OCI-LY1 (cell line): ENCODE measurements around the gene SFSWAP.

ENCODE experiments used
- H2AFZ ChIP-seq: fragments of 200-600 bp; sonication (generic), shearing (Covaris generic); 2 replicates; pipeline ENCODE4 v1.6.0; 2014; ENCODE audit warnings: antibody characterized with exemption, mild to moderate bottlenecking, low read length
- H3F3A ChIP-seq: fragments of 200-600 bp; sonication (generic), shearing (Covaris generic); 2 replicates; pipeline ENCODE4 v1.6.0; 2014; ENCODE audit warnings: mild to moderate bottlenecking, antibody characterized with exemption, low read length, moderate library complexity; ENCODE audit not compliant: insufficient read depth
- H3K27ac ChIP-seq: fragments of 200-600 bp; sonication (generic); 2 replicates; pipeline ENCODE4 v1.5.1; 2014; ENCODE audit warnings: low read length, mixed run types, mild to moderate bottlenecking, low read depth; ENCODE audit not compliant: poor library complexity, severe bottlenecking
- H3K27me3 ChIP-seq: fragments of 200-600 bp; sonication (generic); 2 replicates; pipeline ENCODE4 v1.6.0; 2014; ENCODE audit warnings: antibody characterized with exemption, mild to moderate bottlenecking, low read length, moderate library complexity; ENCODE audit not compliant: insufficient read depth
- H3K36me3 ChIP-seq: fragments of 200-600 bp; sonication (generic); 2 replicates; pipeline ENCODE4 v1.6.1; 2014; ENCODE audit warnings: mild to moderate bottlenecking, antibody characterized with exemption, low read length, moderate library complexity, mixed read lengths; ENCODE audit not compliant: insufficient read depth
- H3K4me1 ChIP-seq: fragments of 200-600 bp; sonication (generic); 2 replicates; pipeline ENCODE4 v1.5.1; 2014; ENCODE audit warnings: mild to moderate bottlenecking, low read length, moderate library complexity; ENCODE audit not compliant: insufficient read depth, severe bottlenecking
- H3K4me2 ChIP-seq: fragments of 200-600 bp; sonication (generic), shearing (Covaris generic); 2 replicates; pipeline ENCODE4 v1.6.1; 2014; ENCODE audit warnings: low read length
- H3K4me3 ChIP-seq: fragments of 200-600 bp; sonication (generic); 2 replicates; pipeline ENCODE4 v1.5.1; 2014; ENCODE audit warnings: low read length, low read depth, mild to moderate bottlenecking, mixed read lengths; ENCODE audit not compliant: poor library complexity, severe bottlenecking
- H3K79me2 ChIP-seq: fragments of 200-600 bp; shearing (Covaris generic); 2 replicates; pipeline ENCODE4 v1.6.1; 2016; ENCODE audit warnings: mixed run types, low read length, mixed read lengths; ENCODE audit not compliant: insufficient read depth
- H3K9ac ChIP-seq: fragments of 200-600 bp; sonication (generic), shearing (Covaris generic); 2 replicates; pipeline ENCODE4 v1.6.1; 2014; ENCODE audit warnings: mild to moderate bottlenecking, low read length, mixed read lengths
- H3K9me2 ChIP-seq: fragments of 200-600 bp; sonication (generic), shearing (Covaris generic); 2 replicates; pipeline ENCODE4 v1.6.1; 2014; ENCODE audit warnings: low read depth, mild to moderate bottlenecking, low read length, mixed read lengths
- H3K9me3 ChIP-seq: fragments of 200-600 bp; shearing (Covaris generic); 2 replicates; pipeline ENCODE4 v1.6.1; 2014; ENCODE audit warnings: low read length, mixed read lengths
- H4K20me1 ChIP-seq: fragments of 200-600 bp; sonication (generic), shearing (Covaris generic); 2 replicates; pipeline ENCODE4 v1.6.0; 2016; ENCODE audit warnings: mild to moderate bottlenecking, low read length; ENCODE audit not compliant: insufficient read depth
- CTCF ChIP-seq: fragments of 200-600 bp; sonication (generic), shearing (Covaris generic); IDR thresholded peaks from 2 replicates; pipeline ENCODE4 v1.5.1; 2017; ENCODE audit warnings: mild to moderate bottlenecking, antibody characterized with exemption, low read length, moderate library complexity, mixed read lengths
- EZH2 ChIP-seq: fragments of 200-600 bp; sonication (generic), shearing (Covaris generic); IDR thresholded peaks from 2 replicates; pipeline ENCODE4 v1.8.0; 2017; ENCODE audit warnings: borderline replicate concordance, mixed run types, mild to moderate bottlenecking, antibody characterized with exemption, low read length, moderate library complexity, mixed read lengths

SFSWAP gene

GRCh38 chr12:131735153-131735456 is 24.2 kb downstream of the SFSWAP start:
- no peaks in the 10 kb centered on the region for H3K4me1 ChIP-seq
- H3K9ac ChIP-seq = no peak overlapping the region
- TF ChIP-seq CTCF (no peak), EZH2 (no peak)
- no peak overlapping the region for H3K27ac ChIP-seq
- H3K36me3 ChIP-seq = peaks cover 80% of the 10 kb centered on the region
- H3K9me2 ChIP-seq = no peaks in the 10 kb centered on the region
- no peak overlapping the region for H3K4me2 ChIP-seq
- H3K27me3 ChIP-seq = no peaks in the 10 kb centered on the region
- H2AFZ ChIP-seq = no peak overlapping the region
- H3K4me3 ChIP-seq = no peak overlapping the region
- H3F3A ChIP-seq = no peaks in the 10 kb centered on the region
- H3K9me3 ChIP-seq = no peaks in the 10 kb centered on the region
- H3K79me2 ChIP-seq = no peaks in the 10 kb centered on the region
- no peaks in the 10 kb centered on the region for H4K20me1 ChIP-seq

- Histone ChIP-seq H3K4me3 (no peak overlapping the region), H3K9ac (no peak overlapping the region), H3K27me3 (no peaks in the 10 kb centered on the region), H3K4me1 (no peaks in the 10 kb centered on the region), H3K27ac (no peak overlapping the region), H2AFZ (no peak overlapping the region), H3K9me3 (no peaks in the 10 kb centered on the region), H4K20me1 (no peaks in the 10 kb centered on the region), H3K36me3 (peaks cover 79% of the 10 kb centered on the region), H3K4me2 (no peak overlapping the region), H3K79me2 (no peaks in the 10 kb centered on the region), H3K9me2 (no peaks in the 10 kb centered on the region), H3F3A (no peaks in the 10 kb centered on the region)
- no peak for TF ChIP-seq EZH2
- TF ChIP-seq CTCF = no peak
Observed at GRCh38 chr12:131735476-131736445, 24.9 kb downstream of the SFSWAP start.

- H3K79me2 ChIP-seq = no peaks in the 10 kb centered on the region
- no peaks in the 10 kb centered on the region for H3K27me3 ChIP-seq
- H3K9me3 ChIP-seq = no peaks in the 10 kb centered on the region
- no peaks in the 10 kb centered on the region for H3K4me1 ChIP-seq
- H3K36me3 ChIP-seq = peaks cover 77% of the 10 kb centered on the region
- H3K4me3 ChIP-seq = no peak overlapping the region
- no peaks in the 10 kb centered on the region for H3K9me2 ChIP-seq
- no peak overlapping the region for H3K4me2 ChIP-seq
- TF ChIP-seq EZH2 = no peak
- TF ChIP-seq CTCF = no peak
- no peak overlapping the region for H2AFZ ChIP-seq
- no peaks in the 10 kb centered on the region for H4K20me1 ChIP-seq
- no peak overlapping the region for H3K27ac ChIP-seq
- H3F3A ChIP-seq = no peaks in the 10 kb centered on the region
- no peak overlapping the region for H3K9ac ChIP-seq
Observed at GRCh38 chr12:131736446-131737149, 25.7 kb downstream of the SFSWAP start.
